CD4-positive, CD25-positive, alpha-beta regulatory T cell (primary cell): Measurements from ENCODE around the gene COX19. TPM values are rescaled to one million over a fixed set of nuclear protein-coding genes. Genes with fewer than 3 reads are reported as not detected.

ENCODE experiments used
- ATAC-seq, 2 donors: fragments of 150-1000 bp; cut with Tn5 transposase; one replicate each; pipeline ENCODE4 v1.10.0; 2021; ENCODE audit warnings: low read depth in 2 of 2, moderate number of reproducible peaks in 2 of 2, moderate library complexity in 1 of 2
- DNase-seq, 3 donors: peaks; one replicate each; pipeline versions ENCODE4 v3.0.0 to v3.0.0-alpha.2; 2012 to 2022; ENCODE audit warnings: mixed read lengths in 1 of 3
- H3K27ac ChIP-seq: one replicate; pipeline ENCODE4 v1.7.0; 2013; ENCODE audit warnings: mild to moderate bottlenecking, low read length; ENCODE audit not compliant: insufficient read depth, poor library complexity, severe bottlenecking
- H3K27me3 ChIP-seq: one replicate; pipeline ENCODE4 v1.7.0; 2013; ENCODE audit warnings: low read length; ENCODE audit not compliant: control insufficient read depth, insufficient read depth
- H3K36me3 ChIP-seq: one replicate; pipeline ENCODE4 v1.7.0; 2013; ENCODE audit warnings: mild to moderate bottlenecking, low read length, moderate library complexity; ENCODE audit not compliant: control insufficient read depth, insufficient read depth
- H3K4me1 ChIP-seq: 2 replicates; pipeline ENCODE4 v1.7.0; 2013; ENCODE audit warnings: mild to moderate bottlenecking, low read length; ENCODE audit not compliant: insufficient read depth, control insufficient read depth, poor library complexity, severe bottlenecking
- H3K4me3 ChIP-seq: one replicate; pipeline ENCODE4 v1.7.0; 2013; ENCODE audit warnings: low read depth, mild to moderate bottlenecking, low read length, moderate library complexity
- H3K9me3 ChIP-seq, 2 experiments: 1 replicate in 1 of 2; 2 replicates in 1 of 2; pipeline ENCODE4 v1.7.0; 2013; ENCODE audit warnings: low read length in 2 of 2, mild to moderate bottlenecking in 1 of 2, moderate library complexity in 1 of 2; ENCODE audit not compliant: control insufficient read depth in 2 of 2
- H3K27ac Mint-ChIP-seq, 3 donors: one replicate each; pipeline ENCODE4 v1.8.0; 2020 to 2022; ENCODE audit warnings: mild to moderate bottlenecking in 3 of 3, mixed read lengths in 3 of 3, moderate library complexity in 2 of 3
- H3K27me3 Mint-ChIP-seq: one replicate; pipeline ENCODE4 v1.8.0; 2022; ENCODE audit warnings: mild to moderate bottlenecking, mixed read lengths
- H3K36me3 Mint-ChIP-seq: one replicate; pipeline ENCODE4 v1.8.0; 2020; ENCODE audit warnings: mixed read lengths
- H3K4me1 Mint-ChIP-seq, 4 donors: one replicate each; pipeline ENCODE4 v1.8.0; 2020 to 2022; ENCODE audit warnings: mixed read lengths in 4 of 4, mild to moderate bottlenecking in 1 of 4
- H3K4me3 Mint-ChIP-seq, 4 donors: one replicate each; pipeline ENCODE4 v1.8.0; 2020 to 2022; ENCODE audit warnings: mild to moderate bottlenecking in 4 of 4, mixed read lengths in 4 of 4, moderate library complexity in 3 of 4
- H3K9me3 Mint-ChIP-seq, 7 donors: one replicate each; pipeline ENCODE4 v1.8.0; 2020 to 2022; ENCODE audit warnings: mixed read lengths in 7 of 7, mild to moderate bottlenecking in 3 of 7, moderate library complexity in 2 of 7
- polyA plus RNA-seq, 4 donors: library from polyadenylated mRNA; unstranded; fragments of 300-500 nt; fragmentation: Illumina TruSeq; gene quantifications; one replicate each; pipeline ENCODE4 v1.2.3, GENCODE V29; 2021
- total RNA-seq: library from RNA; stranded (reverse); gene quantifications from one replicate; pipeline ENCODE4 v1.2.3, GENCODE V29; 2022

COX19 gene
- total and polyA plus RNA-seq, 5 donors from 2014 or later: 18.3 to 36.8 (median 24.9) TPM

GRCh38 chr7:999941-1000935 lies 24.9 kb upstream of the COX19 start:
- no peaks in the 10 kb centered on the region for H3K27me3 Mint-ChIP-seq
- Histone ChIP-seq H3K4me3 (no peak overlapping the region), H3K36me3 (no peaks in the 10 kb centered on the region), H3K9me3 (no peaks in the 10 kb centered on the region), H3K27me3 (no peaks in the 10 kb centered on the region), H3K4me1 (no peaks in the 10 kb centered on the region), H3K27ac (no peak overlapping the region)
- H3K4me3 Mint-ChIP-seq: peak overlapping the region in 1 of 4 donors; percentile 77
- no peaks in the 10 kb centered on the region for H3K4me1 Mint-ChIP-seq
- ATAC-seq (no peak), DNase-seq (no peak)
- H3K36me3 Mint-ChIP-seq: peaks cover 4% of the 10 kb centered on the region
- H3K9me3 Mint-ChIP-seq: no peaks in the 10 kb centered on the region
- peak overlapping the region in 1 of 3 donors; percentile 77 for H3K27ac Mint-ChIP-seq

- Mint-ChIP-seq H3K9me3 (no peaks in the 10 kb centered on the region), H3K4me3 (no peak overlapping the region), H3K27ac (no peak overlapping the region), H3K4me1 (no peaks in the 10 kb centered on the region), H3K36me3 (peaks cover 4% of the 10 kb centered on the region), H3K27me3 (no peaks in the 10 kb centered on the region)
- H3K27ac ChIP-seq: no peak overlapping the region
- no peaks in the 10 kb centered on the region for H3K36me3 ChIP-seq
- no peaks in the 10 kb centered on the region for H3K4me1 ChIP-seq
- H3K9me3 ChIP-seq: no peaks in the 10 kb centered on the region
- DNase-seq (no peak), ATAC-seq (no peak)
- no peaks in the 10 kb centered on the region for H3K27me3 ChIP-seq
- H3K4me3 ChIP-seq: no peak overlapping the region
Observed at GRCh38 chr7:999149-999879, 24.0 kb upstream of the COX19 start.

GRCh38 chr7:997404-998395 lies 22.4 kb upstream of the COX19 start:
- no peak overlapping the region for H3K27ac Mint-ChIP-seq
- no peaks in the 10 kb centered on the region for H3K9me3 Mint-ChIP-seq
- DNase-seq (no peak), ATAC-seq (no peak)
- peaks cover 4% of the 10 kb centered on the region for H3K36me3 Mint-ChIP-seq
- H3K4me3 Mint-ChIP-seq: no peak overlapping the region
- H3K27me3 ChIP-seq: no peaks in the 10 kb centered on the region
- no peaks in the 10 kb centered on the region for H3K36me3 ChIP-seq
- no peaks in the 10 kb centered on the region for H3K27me3 Mint-ChIP-seq
- H3K4me1 ChIP-seq: peaks cover 7% of the 10 kb centered on the region
- H3K4me3 ChIP-seq: no peak overlapping the region
- no peaks in the 10 kb centered on the region for H3K9me3 ChIP-seq
- H3K4me1 Mint-ChIP-seq: peaks cover 0 to 5% (median 2%) of the 10 kb centered on the region in 4 donors
- no peak overlapping the region for H3K27ac ChIP-seq

GRCh38 chr7:996079-996872 lies 20.9 kb upstream of the COX19 start:
- H3K27ac Mint-ChIP-seq: no peak overlapping the region
- H3K9me3 ChIP-seq: no peaks in the 10 kb centered on the region
- no peak overlapping the region for H3K4me3 Mint-ChIP-seq
- no peaks in the 10 kb centered on the region for H3K27me3 ChIP-seq
- H3K4me3 ChIP-seq: no peak overlapping the region
- H3K36me3 Mint-ChIP-seq: peaks cover 4% of the 10 kb centered on the region
- DNase-seq: no peak
- H3K4me1 ChIP-seq: peaks cover 7% of the 10 kb centered on the region
- H3K27ac ChIP-seq: no peak overlapping the region
- H3K27me3 Mint-ChIP-seq: no peaks in the 10 kb centered on the region
- H3K36me3 ChIP-seq: no peaks in the 10 kb centered on the region
- H3K9me3 Mint-ChIP-seq: no peaks in the 10 kb centered on the region
- no peak for ATAC-seq
- peaks cover 0 to 5% (median 2%) of the 10 kb centered on the region in 4 donors for H3K4me1 Mint-ChIP-seq

- no peaks in the 10 kb centered on the region for H3K36me3 ChIP-seq
- Mint-ChIP-seq H3K36me3 (peaks cover 4% of the 10 kb centered on the region), H3K4me3 (no peak overlapping the region), H3K27me3 (no peaks in the 10 kb centered on the region), H3K4me1 (peaks cover 0 to 5% (median 2%) of the 10 kb centered on the region in 4 donors), H3K27ac (no peak overlapping the region), H3K9me3 (no peaks in the 10 kb centered on the region)
- H3K9me3 ChIP-seq: no peaks in the 10 kb centered on the region
- no peaks in the 10 kb centered on the region for H3K27me3 ChIP-seq
- DNase-seq (no peak), ATAC-seq (no peak)
- no peak overlapping the region for H3K27ac ChIP-seq
- no peak overlapping the region for H3K4me3 ChIP-seq
- peaks cover 7% of the 10 kb centered on the region for H3K4me1 ChIP-seq
Observed at GRCh38 chr7:995571-995970, 20.2 kb upstream of the COX19 start.

- H3K27ac ChIP-seq: no peak overlapping the region
- no peak overlapping the region for H3K4me3 ChIP-seq
- Mint-ChIP-seq H3K4me3 (no peak overlapping the region), H3K4me1 (peaks cover 0 to 5% (median 2%) of the 10 kb centered on the region in 4 donors), H3K27ac (no peak overlapping the region), H3K36me3 (peaks cover 4% of the 10 kb centered on the region), H3K9me3 (no peaks in the 10 kb centered on the region), H3K27me3 (no peaks in the 10 kb centered on the region)
- DNase-seq (no peak), ATAC-seq (no peak)
- no peaks in the 10 kb centered on the region for H3K36me3 ChIP-seq
- H3K27me3 ChIP-seq: no peaks in the 10 kb centered on the region
- H3K4me1 ChIP-seq: peaks cover 7% of the 10 kb centered on the region
- no peaks in the 10 kb centered on the region for H3K9me3 ChIP-seq
Observed at GRCh38 chr7:994592-995308, 19.4 kb upstream of the COX19 start.
